SK-N-SH (cell line): ENCODE data around the gene SLAMF1.

Experiments
- POLR2AphosphoS5 ChIP-seq: IDR thresholded peaks from 2 replicates; pipeline ENCODE4 v1.6.1; 2012; ENCODE audit warnings: low read depth, low read length
- TF ChIP-seq, protein P1 (sequence below): fragments of 200-600 bp; sonication (generic); IDR thresholded peaks from 2 replicates; pipeline ENCODE4 v1.6.1; 2017; ENCODE audit warnings: antibody characterized with exemption, mild to moderate bottlenecking, moderate library complexity
- TF ChIP-seq, protein P2 (sequence below): IDR thresholded peaks from 2 replicates; pipeline ENCODE4 v1.4.0; 2012; ENCODE audit warnings: low read depth

DNA sequence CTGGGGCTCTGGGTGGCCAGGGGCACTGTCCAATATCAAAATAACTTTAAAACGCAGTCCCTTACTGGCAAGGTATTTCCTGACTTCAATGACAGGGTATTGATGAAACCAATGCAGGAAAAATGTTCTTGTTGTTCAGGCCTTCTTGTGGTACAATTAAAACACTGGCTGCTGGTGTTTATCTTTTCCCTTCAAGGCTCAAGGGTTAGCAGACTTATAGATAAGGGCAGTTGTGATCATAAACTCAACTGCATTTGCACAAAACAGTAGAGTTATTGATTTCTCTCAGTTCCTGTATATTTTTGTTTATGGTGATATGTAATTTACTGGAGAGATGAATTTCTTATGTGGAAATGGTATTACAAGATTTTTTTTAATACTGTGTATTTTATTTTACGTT, 64.9 kb downstream of the SLAMF1 start:
- TF ChIP-seq, protein P1, sequence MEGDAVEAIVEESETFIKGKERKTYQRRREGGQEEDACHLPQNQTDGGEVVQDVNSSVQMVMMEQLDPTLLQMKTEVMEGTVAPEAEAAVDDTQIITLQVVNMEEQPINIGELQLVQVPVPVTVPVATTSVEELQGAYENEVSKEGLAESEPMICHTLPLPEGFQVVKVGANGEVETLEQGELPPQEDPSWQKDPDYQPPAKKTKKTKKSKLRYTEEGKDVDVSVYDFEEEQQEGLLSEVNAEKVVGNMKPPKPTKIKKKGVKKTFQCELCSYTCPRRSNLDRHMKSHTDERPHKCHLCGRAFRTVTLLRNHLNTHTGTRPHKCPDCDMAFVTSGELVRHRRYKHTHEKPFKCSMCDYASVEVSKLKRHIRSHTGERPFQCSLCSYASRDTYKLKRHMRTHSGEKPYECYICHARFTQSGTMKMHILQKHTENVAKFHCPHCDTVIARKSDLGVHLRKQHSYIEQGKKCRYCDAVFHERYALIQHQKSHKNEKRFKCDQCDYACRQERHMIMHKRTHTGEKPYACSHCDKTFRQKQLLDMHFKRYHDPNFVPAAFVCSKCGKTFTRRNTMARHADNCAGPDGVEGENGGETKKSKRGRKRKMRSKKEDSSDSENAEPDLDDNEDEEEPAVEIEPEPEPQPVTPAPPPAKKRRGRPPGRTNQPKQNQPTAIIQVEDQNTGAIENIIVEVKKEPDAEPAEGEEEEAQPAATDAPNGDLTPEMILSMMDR, result no peak
- TF ChIP-seq, protein P2, sequence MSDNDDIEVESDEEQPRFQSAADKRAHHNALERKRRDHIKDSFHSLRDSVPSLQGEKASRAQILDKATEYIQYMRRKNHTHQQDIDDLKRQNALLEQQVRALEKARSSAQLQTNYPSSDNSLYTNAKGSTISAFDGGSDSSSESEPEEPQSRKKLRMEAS, result no peak
- TF ChIP-seq POLR2AphosphoS5, result no peak
